Sciatic nerve (tissue), 2 donors: ENCODE results near the gene RAMACL. TPM values are rescaled to one million over a fixed set of nuclear protein-coding genes. Genes with fewer than 3 reads are reported as not detected.
A peak's percentile ranks its signal among the peaks of the same experiment; 100 is the strongest.
"Not testable (repeated sequence)": the region's sequence is repeated elsewhere in the genome, so short reads cannot be mapped to it uniquely, and the experiment has no call there.

Experiments
- ATAC-seq: fragments of 200-7000 bp; cut with Tn5 transposase; one replicate; pipeline ENCODE4 v1.9.1; 2020; ENCODE audit warnings: mild to moderate bottlenecking, moderate library complexity
- DNase-seq: peaks from one replicate; pipeline ENCODE4 v3.0.0-alpha.2; 2020; ENCODE audit warnings: low spot score
- intact Hi-C: fragments of 100-400 bp; cut with DNase I; formaldehyde crosslinking; loops from one replicate; pipeline ENCODE4 v1.14.2; 2022
- total RNA-seq: library from RNA; stranded (reverse); fragmentation: NEBNext Ultra II Directional; extraction: Animal tissue kit (Norgen Biotek cat#: 25700); gene quantifications from one replicate; pipeline ENCODE4 v1.2.1, GENCODE V29; 2021
- donor health status: DM: no; HTN: no; CAD: no.
- donor health status: DM: no; HTN: no; CAD: no.

RAMACL gene
- total RNA-seq, 1 donor from 2014 or later = 4.3 TPM

- ATAC-seq (peak; percentile 52), DNase-seq (no peak)
- intact Hi-C loops = no loop called here
Observed at GRCh38 chr6:166541876-166542579, 44.5 kb downstream of the RAMACL start.

GRCh38 chr6:166541366-166541765 lies 45.1 kb downstream of the RAMACL start:
- DNase-seq (no peak), ATAC-seq (peak; percentile 19)
- intact Hi-C loops = no loop called here

GRCh38 chr6:166540631-166541331 lies 45.7 kb downstream of the RAMACL start:
- no peak for DNase-seq
- intact Hi-C loops = no loop called here
- peak; percentile 75 for ATAC-seq

GRCh38 chr6:166539543-166539942 lies 46.9 kb downstream of the RAMACL start:
- intact Hi-C loops = no loop called here
- ATAC-seq (no peak), DNase-seq (no peak)

GRCh38 chr6:166539011-166539385 lies 47.5 kb downstream of the RAMACL start:
- DNase-seq, ATAC-seq, intact Hi-C loops: not testable (repeated sequence)

- ATAC-seq (no peak), DNase-seq (no peak)
- intact Hi-C loops = no loop called here
Observed at GRCh38 chr6:166538297-166539010, 48.0 kb downstream of the RAMACL start.

GRCh38 chr6:166534658-166535406 lies 51.6 kb downstream of the RAMACL start:
- no peak for ATAC-seq
- intact Hi-C loops = no loop called here
- DNase-seq = no peak

GRCh38 chr6:166533205-166533824 lies 53.2 kb downstream of the RAMACL start:
- ATAC-seq (peak; percentile 22), DNase-seq (no peak)
- intact Hi-C loops = no loop called here

Other genes starting within 250 kb of the RAMACL start
- gene SFT2D1, start 244.1 kb downstream of the RAMACL start, total RNA-seq = 46.1 TPM
- gene MPC1, start 203.7 kb downstream of the RAMACL start, total RNA-seq = 49.2 TPM
- gene RPS6KA2, start 40.6 kb upstream of the RAMACL start, total RNA-seq = 69.9 TPM